Measurements from ENCODE around the gene CDC25C.
A peak's percentile ranks its signal among the peaks of the same experiment; 100 is the strongest.

The CDC25C gene

GRCh38 chr5:138359621-138360020 is 28.0 kb upstream of the CDC25C start:
- Histone ChIP-seq H3K27ac (ENCODE audit: low read depth, low read length) (no peak overlapping the region), H3K36me3 (ENCODE audit: control insufficient read depth, insufficient read depth, low read length) (no peaks in the 10 kb centered on the region), H3K4me3 (ENCODE audit: low read depth, low read length) (no peak overlapping the region), H3K27me3 (ENCODE audit: control insufficient read depth, insufficient read depth, low read length) (no peaks in the 10 kb centered on the region), H3K4me1 (ENCODE audit: control insufficient read depth, insufficient read depth, low read length) (peaks cover 8% of the 10 kb centered on the region; the same call in 1 of the 2 replicates), H3K9me3 (ENCODE audit: control insufficient read depth, insufficient read depth, low read depth, low read length) (no peaks in the 10 kb centered on the region; the same call in 1 of the 2 replicates), H3K9ac (ENCODE audit: low read length) (no peak overlapping the region)

GRCh38 chr5:138354926-138355378 is 23.3 kb upstream of the CDC25C start:
- Histone ChIP-seq H3K27ac (ENCODE audit: low read depth, low read length) (no peak overlapping the region), H3K9ac (ENCODE audit: low read length) (no peak overlapping the region), H3K36me3 (ENCODE audit: control insufficient read depth, insufficient read depth, low read length) (peaks cover 4% of the 10 kb centered on the region), H3K4me1 (ENCODE audit: control insufficient read depth, insufficient read depth, low read length) (peaks cover 13% of the 10 kb centered on the region; the same call in 1 of the 2 replicates), H3K27me3 (ENCODE audit: control insufficient read depth, insufficient read depth, low read length) (no peaks in the 10 kb centered on the region), H3K9me3 (ENCODE audit: control insufficient read depth, insufficient read depth, low read depth, low read length) (peaks cover 4% of the 10 kb centered on the region; the same call in 1 of the 2 replicates), H3K4me3 (ENCODE audit: low read depth, low read length) (peak overlapping the region; percentile 98)

- Histone ChIP-seq H3K4me1 (ENCODE audit: control insufficient read depth, insufficient read depth, low read length) (peaks cover 13% of the 10 kb centered on the region; the same call in 1 of the 2 replicates), H3K9me3 (ENCODE audit: control insufficient read depth, insufficient read depth, low read depth, low read length) (peaks cover 4% of the 10 kb centered on the region; the same call in 1 of the 2 replicates), H3K27me3 (ENCODE audit: control insufficient read depth, insufficient read depth, low read length) (no peaks in the 10 kb centered on the region), H3K9ac (ENCODE audit: low read length) (peak overlapping the region; percentile 43), H3K36me3 (ENCODE audit: control insufficient read depth, insufficient read depth, low read length) (peaks cover 9% of the 10 kb centered on the region), H3K27ac (ENCODE audit: low read depth, low read length) (no peak overlapping the region), H3K4me3 (ENCODE audit: low read depth, low read length) (peak overlapping the region; percentile 98)
These were observed 22.8 kb upstream of the CDC25C start for GRCh38 chr5:138354387-138354786.

- H3K27ac ChIP-seq (ENCODE audit: low read depth, low read length): peak overlapping the region; percentile 84
- H3K4me1 ChIP-seq (ENCODE audit: control insufficient read depth, insufficient read depth, low read length): peaks cover 13% of the 10 kb centered on the region; the same call in 1 of the 2 replicates
- peaks cover 16% of the 10 kb centered on the region for H3K36me3 ChIP-seq (ENCODE audit: control insufficient read depth, insufficient read depth, low read length)
- peaks cover 4% of the 10 kb centered on the region; the same call in 1 of the 2 replicates for H3K9me3 ChIP-seq (ENCODE audit: control insufficient read depth, insufficient read depth, low read depth, low read length)
- no peaks in the 10 kb centered on the region for H3K27me3 ChIP-seq (ENCODE audit: control insufficient read depth, insufficient read depth, low read length)
- H3K9ac ChIP-seq (ENCODE audit: low read length): peak overlapping the region; percentile 96
- H3K4me3 ChIP-seq (ENCODE audit: low read depth, low read length): peak overlapping the region; percentile 98
These were observed 22.0 kb upstream of the CDC25C start for GRCh38 chr5:138353560-138354080.

- Histone ChIP-seq H3K9me3 (ENCODE audit: control insufficient read depth, insufficient read depth, low read depth, low read length) (peaks cover 4% of the 10 kb centered on the region; the same call in 1 of the 2 replicates), H3K9ac (ENCODE audit: low read length) (peak overlapping the region; percentile 96), H3K27me3 (ENCODE audit: control insufficient read depth, insufficient read depth, low read length) (no peaks in the 10 kb centered on the region), H3K36me3 (ENCODE audit: control insufficient read depth, insufficient read depth, low read length) (peaks cover 23% of the 10 kb centered on the region), H3K27ac (ENCODE audit: low read depth, low read length) (peak overlapping the region; percentile 84), H3K4me3 (ENCODE audit: low read depth, low read length) (peak overlapping the region; percentile 98), H3K4me1 (ENCODE audit: control insufficient read depth, insufficient read depth, low read length) (peaks cover 13% of the 10 kb centered on the region; the same call in 1 of the 2 replicates)
These were observed 21.3 kb upstream of the CDC25C start for GRCh38 chr5:138352722-138353559.

- Histone ChIP-seq H3K36me3 (ENCODE audit: control insufficient read depth, insufficient read depth, low read length) (peaks cover 31% of the 10 kb centered on the region), H3K9me3 (ENCODE audit: control insufficient read depth, insufficient read depth, low read depth, low read length) (peaks cover 4% of the 10 kb centered on the region; the same call in 1 of the 2 replicates), H3K9ac (ENCODE audit: low read length) (peak within 1 kb of the TSS; percentile 96), H3K27ac (ENCODE audit: low read depth, low read length) (peak within 1 kb of the TSS; percentile 84), H3K4me3 (ENCODE audit: low read depth, low read length) (peak within 1 kb of the TSS; percentile 98), H3K4me1 (ENCODE audit: control insufficient read depth, insufficient read depth, low read length) (peaks cover 13% of the 10 kb centered on the region; the same call in 1 of the 2 replicates), H3K27me3 (ENCODE audit: control insufficient read depth, insufficient read depth, low read length) (no peaks in the 10 kb centered on the region)
These were observed 20.6 kb upstream of the CDC25C start, which contains the start of gene KDM3B for GRCh38 chr5:138352071-138352721. TSS of gene KDM3B (plus strand) at chr5:138352685. CDS start at chr5:138352796, 111 bp downstream.

- Histone ChIP-seq H3K4me3 (ENCODE audit: low read depth, low read length) (no peak overlapping the region), H3K4me1 (ENCODE audit: control insufficient read depth, insufficient read depth, low read length) (peaks cover 13% of the 10 kb centered on the region; the same call in 1 of the 2 replicates), H3K9me3 (ENCODE audit: control insufficient read depth, insufficient read depth, low read depth, low read length) (peaks cover 4% of the 10 kb centered on the region; the same call in 1 of the 2 replicates), H3K36me3 (ENCODE audit: control insufficient read depth, insufficient read depth, low read length) (peaks cover 38% of the 10 kb centered on the region), H3K27me3 (ENCODE audit: control insufficient read depth, insufficient read depth, low read length) (no peaks in the 10 kb centered on the region), H3K27ac (ENCODE audit: low read depth, low read length) (no peak overlapping the region), H3K9ac (ENCODE audit: low read length) (no peak overlapping the region)
These were observed 19.9 kb upstream of the CDC25C start for GRCh38 chr5:138351517-138351916.

- peaks cover 4% of the 10 kb centered on the region; the same call in 1 of the 2 replicates for H3K9me3 ChIP-seq (ENCODE audit: control insufficient read depth, insufficient read depth, low read depth, low read length)
- H3K4me3 ChIP-seq (ENCODE audit: low read depth, low read length): no peak overlapping the region
- no peak overlapping the region for H3K9ac ChIP-seq (ENCODE audit: low read length)
- H3K4me1 ChIP-seq (ENCODE audit: control insufficient read depth, insufficient read depth, low read length): peaks cover 13% of the 10 kb centered on the region; the same call in 1 of the 2 replicates
- H3K27ac ChIP-seq (ENCODE audit: low read depth, low read length): no peak overlapping the region
- no peaks in the 10 kb centered on the region for H3K27me3 ChIP-seq (ENCODE audit: control insufficient read depth, insufficient read depth, low read length)
- H3K36me3 ChIP-seq (ENCODE audit: control insufficient read depth, insufficient read depth, low read length): peaks cover 40% of the 10 kb centered on the region
These were observed 19.5 kb upstream of the CDC25C start for GRCh38 chr5:138351056-138351455.

- Histone ChIP-seq H3K36me3 (ENCODE audit: control insufficient read depth, insufficient read depth, low read length) (peaks cover 45% of the 10 kb centered on the region), H3K9ac (ENCODE audit: low read length) (no peak overlapping the region), H3K4me3 (ENCODE audit: low read depth, low read length) (no peak overlapping the region), H3K27me3 (ENCODE audit: control insufficient read depth, insufficient read depth, low read length) (no peaks in the 10 kb centered on the region), H3K4me1 (ENCODE audit: control insufficient read depth, insufficient read depth, low read length) (peaks cover 13% of the 10 kb centered on the region; the same call in 1 of the 2 replicates), H3K9me3 (ENCODE audit: control insufficient read depth, insufficient read depth, low read depth, low read length) (peaks cover 4% of the 10 kb centered on the region; the same call in 1 of the 2 replicates), H3K27ac (ENCODE audit: low read depth, low read length) (no peak overlapping the region)
These were observed 18.9 kb upstream of the CDC25C start for GRCh38 chr5:138350563-138350890.

GRCh38 chr5:138349852-138350562 is 18.4 kb upstream of the CDC25C start:
- Histone ChIP-seq H3K27ac (ENCODE audit: low read depth, low read length) (no peak overlapping the region), H3K4me1 (ENCODE audit: control insufficient read depth, insufficient read depth, low read length) (0 out of 2 replicates have a peak, but pooled peaks cover 8% of the 10 kb centered on the region), H3K4me3 (ENCODE audit: low read depth, low read length) (no peak overlapping the region), H3K27me3 (ENCODE audit: control insufficient read depth, insufficient read depth, low read length) (no peaks in the 10 kb centered on the region), H3K36me3 (ENCODE audit: control insufficient read depth, insufficient read depth, low read length) (peaks cover 51% of the 10 kb centered on the region), H3K9me3 (ENCODE audit: control insufficient read depth, insufficient read depth, low read depth, low read length) (peaks cover 4% of the 10 kb centered on the region; the same call in 1 of the 2 replicates), H3K9ac (ENCODE audit: low read length) (no peak overlapping the region)
